WTC11 (cell line): Measurements from ENCODE around the gene YEATS2. TPM values are rescaled to one million over a fixed set of nuclear protein-coding genes. Genes with fewer than 3 reads are reported as not detected.

Experiments
- ATAC-seq: fragments of 200-7000 bp; cut with Tn5 transposase; 2 replicates; pipeline ENCODE4 v1.10.0; 2021; ENCODE audit warnings: mild to moderate bottlenecking, moderate library complexity
- CTCF ChIA-PET: fragments of 300-600 bp; sonication (Branson Sonifier 250); formaldehyde crosslinking; loops from one replicate; lab custom pipeline; 2021; ENCODE audit warnings: antibody characterized with exemption; lab: Charles Lee
- POLR2A ChIA-PET: fragments of 350-600 bp; sonication (Branson Sonifier 250); formaldehyde crosslinking; loops from one replicate; lab custom pipeline; 2021; ENCODE audit warnings: antibody characterized with exemption; lab: Charles Lee
- DNase-seq: peaks from one replicate; pipeline ENCODE4 v3.0.0; 2021; ENCODE audit warnings: low spot score
- H3K27ac Mint-ChIP-seq: 2 replicates; pipeline ENCODE4 v1.8.0; 2021; ENCODE audit warnings: mixed read lengths
- H3K27me3 Mint-ChIP-seq: 2 replicates; pipeline ENCODE4 v1.8.0; 2021; ENCODE audit warnings: low read depth, mild to moderate bottlenecking, moderate library complexity, mixed read lengths
- H3K36me3 Mint-ChIP-seq: 2 replicates; pipeline ENCODE4 v1.8.0; 2021; ENCODE audit warnings: mixed read lengths
- H3K4me1 Mint-ChIP-seq: 2 replicates; pipeline ENCODE4 v1.8.0; 2022; ENCODE audit warnings: mixed read lengths
- H3K4me3 Mint-ChIP-seq: 2 replicates; pipeline ENCODE4 v1.8.0; 2021; ENCODE audit warnings: mild to moderate bottlenecking, moderate library complexity, mixed read lengths
- H3K9me3 Mint-ChIP-seq: 2 replicates; pipeline ENCODE4 v1.8.0; 2021; ENCODE audit warnings: mixed read lengths
- CREB1 ChIP-seq: sonication (generic); formaldehyde crosslinking; IDR thresholded peaks from 2 replicates; pipeline ENCODE4 v1.8.0; 2023; ENCODE audit warnings: mild to moderate bottlenecking, missing genetic modification reagents
- E2F1 ChIP-seq: sonication (generic); formaldehyde crosslinking; IDR thresholded peaks from 2 replicates; pipeline ENCODE4 v1.8.0; 2022; ENCODE audit warnings: mild to moderate bottlenecking, missing genetic modification reagents
- E2F4 ChIP-seq: sonication (generic); formaldehyde crosslinking; IDR thresholded peaks from 2 replicates; pipeline ENCODE4 v1.8.1; 2022; ENCODE audit warnings: low read depth, mild to moderate bottlenecking, moderate library complexity, missing genetic modification reagents, borderline replicate concordance
- ESRRA ChIP-seq: sonication (generic); formaldehyde crosslinking; IDR thresholded peaks from 2 replicates; pipeline ENCODE4 v1.8.1; 2022; ENCODE audit warnings: mild to moderate bottlenecking, missing genetic modification reagents, borderline replicate concordance
- FOXP1 ChIP-seq: sonication (generic); formaldehyde crosslinking; IDR thresholded peaks from 2 replicates; pipeline ENCODE4 v1.8.0; 2022; ENCODE audit warnings: missing genetic modification reagents, mild to moderate bottlenecking, moderate library complexity, borderline replicate concordance
- GABPB1 ChIP-seq: sonication (generic); formaldehyde crosslinking; IDR thresholded peaks from 2 replicates; pipeline ENCODE4 v1.8.1; 2023; ENCODE audit warnings: mild to moderate bottlenecking, missing genetic modification reagents
- HMGA2 ChIP-seq: fragments of 250-450 bp; sonication (Bioruptor Pico); IDR thresholded peaks from 2 replicates; pipeline ENCODE4 v1.4.0; 2021; ENCODE audit warnings: mild to moderate bottlenecking, moderate library complexity
- IRF2 ChIP-seq: sonication (generic); formaldehyde crosslinking; IDR thresholded peaks from 2 replicates; pipeline ENCODE4 v1.8.0; 2022; ENCODE audit warnings: low read depth, missing genetic modification reagents, borderline replicate concordance
- MXD4 ChIP-seq: fragments of 250-450 bp; sonication (Bioruptor Pico); IDR thresholded peaks from 2 replicates; pipeline ENCODE4 v1.8.0; 2021; ENCODE audit warnings: mild to moderate bottlenecking, moderate library complexity, borderline replicate concordance
- NFATC4 ChIP-seq: fragments of 250-450 bp; sonication (Bioruptor Pico); IDR thresholded peaks from 2 replicates; pipeline ENCODE4 v1.9.0; 2021; ENCODE audit warnings: mild to moderate bottlenecking
- PRDM15 ChIP-seq: sonication (generic); formaldehyde crosslinking; IDR thresholded peaks from 2 replicates; pipeline ENCODE4 v1.8.0; 2022; ENCODE audit warnings: missing genetic modification reagents
- RELA ChIP-seq: sonication (generic); formaldehyde crosslinking; IDR thresholded peaks from 2 replicates; pipeline ENCODE4 v1.8.1; 2022; ENCODE audit warnings: missing genetic modification reagents, mild to moderate bottlenecking, borderline replicate concordance
- SOX15 ChIP-seq: fragments of 250-450 bp; sonication (Bioruptor Pico); IDR thresholded peaks from 2 replicates; pipeline ENCODE4 v1.9.0; 2021; ENCODE audit warnings: mild to moderate bottlenecking
- TEAD4 ChIP-seq: sonication (generic); formaldehyde crosslinking; IDR thresholded peaks from 2 replicates; pipeline ENCODE4 v1.8.0; 2022; ENCODE audit warnings: mild to moderate bottlenecking, missing genetic modification reagents
- USF1 ChIP-seq: sonication (generic); formaldehyde crosslinking; IDR thresholded peaks from 2 replicates; pipeline ENCODE4 v1.8.0; 2022; ENCODE audit warnings: mild to moderate bottlenecking, missing genetic modification reagents
- ZNF232 ChIP-seq: sonication (generic); formaldehyde crosslinking; IDR thresholded peaks from 2 replicates; pipeline ENCODE4 v1.8.0; 2022; ENCODE audit warnings: mild to moderate bottlenecking, missing genetic modification reagents
- ZNF317 ChIP-seq: sonication (generic); formaldehyde crosslinking; IDR thresholded peaks from 2 replicates; pipeline ENCODE4 v1.8.1; 2023; ENCODE audit warnings: low read depth, mild to moderate bottlenecking, moderate library complexity, missing genetic modification reagents, borderline replicate concordance
- ZNF512 ChIP-seq: sonication (generic); formaldehyde crosslinking; IDR thresholded peaks from 2 replicates; pipeline ENCODE4 v1.8.1; 2022; ENCODE audit warnings: missing genetic modification reagents, borderline replicate concordance
- ZNF671 ChIP-seq: fragments of 250-450 bp; sonication (Bioruptor Pico); IDR thresholded peaks from 2 replicates; pipeline ENCODE4 v1.8.0; 2021; ENCODE audit warnings: mild to moderate bottlenecking
- ZSCAN18 ChIP-seq: fragments of 250-450 bp; sonication (Bioruptor Pico); IDR thresholded peaks from 2 replicates; pipeline ENCODE4 v2.1.2; 2022; ENCODE audit warnings: mild to moderate bottlenecking, moderate library complexity
- total RNA-seq: library from RNA; stranded (reverse); gene quantifications from 3 replicates; pipeline ENCODE4 v1.2.3, GENCODE V29; 2021

Gene YEATS2
- total RNA-seq, 1 experiment from 2014 or later = 42.5 TPM

GRCh38 chr3:183733553-183733952, 36.0 kb downstream of the YEATS2 start:
- no peaks in the 10 kb centered on the region for H3K27me3 Mint-ChIP-seq
- POLR2A ChIA-PET = no interaction called here
- ATAC-seq (no peak), DNase-seq (no peak)
- peaks cover 79% of the 10 kb centered on the region for H3K36me3 Mint-ChIP-seq
- no peak overlapping the region for H3K27ac Mint-ChIP-seq
- H3K9me3 Mint-ChIP-seq = peaks cover 9% of the 10 kb centered on the region
- H3K4me3 Mint-ChIP-seq = no peak overlapping the region
- no peaks in the 10 kb centered on the region for H3K4me1 Mint-ChIP-seq
- no peak for TF ChIP-seq E2F1 (CRISPR knock-in tag)
- TF ChIP-seq ZNF512 (CRISPR knock-in tag) = no peak
- TF ChIP-seq ZNF671 = no peak
- TF ChIP-seq E2F4 = no peak
- no peak for TF ChIP-seq USF1 (CRISPR knock-in tag)
- no peak for TF ChIP-seq IRF2
- no peak for TF ChIP-seq PRDM15 (CRISPR knock-in tag)
- no peak for TF ChIP-seq FOXP1
- TF ChIP-seq HMGA2 = no peak
- TF ChIP-seq ZNF317 (CRISPR knock-in tag) = no peak
- no peak for TF ChIP-seq GABPB1 (CRISPR knock-in tag)
- no peak for TF ChIP-seq RELA (CRISPR knock-in tag)
- TF ChIP-seq ESRRA (CRISPR knock-in tag) = no peak
- no peak for TF ChIP-seq SOX15 (CRISPR knock-in tag)
- no peak for TF ChIP-seq CREB1 (CRISPR knock-in tag)
- no peak for TF ChIP-seq NFATC4 (CRISPR knock-in tag)
- TF ChIP-seq ZSCAN18 (CRISPR knock-in tag) = no peak
- TF ChIP-seq TEAD4 (CRISPR knock-in tag) = no peak
- TF ChIP-seq ZNF232 (CRISPR knock-in tag) = no peak
- no peak for TF ChIP-seq MXD4 (CRISPR knock-in tag)
- CTCF ChIA-PET = no interaction called here
